HepG2 (cell line): ENCODE data around the gene TUBGCP6. TPM values are rescaled to one million over a fixed set of nuclear protein-coding genes. Genes with fewer than 3 reads are reported as not detected.

ENCODE experiments used
- ATAC-seq: fragments of 200-7000 bp; cut with Tn5 transposase; 3 replicates; pipeline ENCODE4 v1.9.1; 2020; ENCODE audit warnings: mild to moderate bottlenecking, moderate library complexity
- BruUV-seq: library from RNA; stranded (reverse); fragments of 400-500 nt; replicated peaks from 2 replicates; lab custom pipeline; 2021; lab: Mats Ljungman, UMichigan
- CTCF ChIA-PET: fragments of 300-600 bp; formaldehyde crosslinking; extraction: SDS; loops from one replicate; lab custom pipeline; 2021; ENCODE audit warnings: low total read pairs, inconsistent platforms, low intra/inter-chr PET ratio; lab: Yijun Ruan, JAX
- POLR2A ChIA-PET: fragments of 350-600 bp; sonication (Branson Sonifier 250); formaldehyde crosslinking; loops from one replicate; lab custom pipeline; 2020; ENCODE audit warnings: antibody characterized with exemption, inconsistent platforms; lab: Yijun Ruan, JAX
- DNase-seq: peaks from one replicate; pipeline ENCODE4 v3.0.0-alpha.2; 2015; ENCODE audit warnings: low spot score
- FAIRE-seq: peaks from 3 replicates; lab custom pipeline; 2011; peaks lifted over from hg19 to GRCh38; lab: Jason Lieb, UNC
- H2AFZ ChIP-seq: one replicate; pipeline ENCODE4 v1.6.1; 2011; ENCODE audit warnings: low read length, inconsistent platforms
- H3K27ac ChIP-seq: fragments of 300-600 bp; 3 replicates; pipeline ENCODE4 v1.8.0; 2011; ENCODE audit warnings: mixed run types, mild to moderate bottlenecking, mixed read lengths, low read length, inconsistent platforms; ENCODE audit not compliant: insufficient read depth; ENCODE audit errors: extremely low read length
- H3K27me3 ChIP-seq, 2 experiments: fragments of 200-600 bp in 1 of 2; 2 replicates in 1 of 2; 3 replicates in 1 of 2; pipeline versions ENCODE4 v1.6.0 to v1.8.0; 2011; ENCODE audit warnings: low read length in 2 of 2, mild to moderate bottlenecking in 2 of 2, moderate library complexity in 2 of 2, inconsistent platforms in 1 of 2; ENCODE audit not compliant: insufficient read depth in 2 of 2, control insufficient read depth in 1 of 2
- H3K36me3 ChIP-seq, 2 experiments: fragments of 200-600 bp in 1 of 2; replicated peaks in 1 of 2; 2 replicates in 1 of 2; 3 replicates in 1 of 2; pipeline versions ENCODE4 v1.5.1 to v1.8.0; 2011; ENCODE audit warnings: low read length in 2 of 2, inconsistent platforms in 1 of 2; ENCODE audit not compliant: insufficient read depth in 2 of 2, control insufficient read depth in 1 of 2
- H3K4me1 ChIP-seq: 2 replicates; pipeline ENCODE4 v1.5.1; 2012; ENCODE audit warnings: low read length, inconsistent platforms; ENCODE audit not compliant: insufficient read depth
- H3K4me2 ChIP-seq: 2 replicates; pipeline ENCODE4 v1.6.0; 2011; ENCODE audit warnings: low read depth, low read length, inconsistent platforms
- H3K4me3 ChIP-seq, 3 experiments: fragments of 200-600 bp in 1 of 3; sonication (generic), shearing (Covaris generic) in 1 of 3; replicated peaks in 1 of 3; 2 replicates each; pipeline ENCODE4 v1.5.1; 2011 to 2016; ENCODE audit warnings: low read length in 3 of 3, inconsistent platforms in 2 of 3, low read depth in 2 of 3, mild to moderate bottlenecking in 2 of 3, control low read depth in 1 of 3, mixed read lengths in 1 of 3; ENCODE audit not compliant: insufficient read depth in 1 of 3
- H3K79me2 ChIP-seq: one replicate; pipeline ENCODE4 v1.6.1; 2011; ENCODE audit warnings: low read length, inconsistent platforms; ENCODE audit not compliant: insufficient read depth
- H3K9ac ChIP-seq: 2 replicates; pipeline ENCODE4 v1.6.0; 2011; ENCODE audit warnings: mild to moderate bottlenecking, low read depth, low read length, inconsistent platforms; ENCODE audit not compliant: insufficient read depth
- H3K9me3 ChIP-seq: 2 replicates; pipeline ENCODE4 v1.5.1; 2012; ENCODE audit warnings: mild to moderate bottlenecking, low read length
- H4K20me1 ChIP-seq: 2 replicates; pipeline ENCODE4 v1.6.0; 2011; ENCODE audit warnings: inconsistent platforms, mild to moderate bottlenecking, low read length, moderate library complexity; ENCODE audit not compliant: insufficient read depth
- ARNT ChIP-seq: fragments of 450-650 bp; IDR thresholded peaks from 2 replicates; pipeline ENCODE4 v1.6.1; 2017
- EEA1 ChIP-seq: sonication (generic); formaldehyde crosslinking; IDR thresholded peaks from 2 replicates; pipeline ENCODE4 v1.5.1; 2020; ENCODE audit warnings: mild to moderate bottlenecking, missing genetic modification reagents, borderline replicate concordance
- KDM3A ChIP-seq: IDR thresholded peaks from 2 replicates; pipeline ENCODE4 v1.6.1; 2018; ENCODE audit warnings: low read depth, missing compliant biosample characterization
- MIXL1 ChIP-seq: IDR thresholded peaks from 2 replicates; pipeline ENCODE4 v1.6.1; 2016
- RXRA ChIP-seq: sonication (generic); formaldehyde crosslinking; IDR thresholded peaks from 2 replicates; pipeline ENCODE4 v1.5.1; 2020; ENCODE audit warnings: missing genetic modification reagents
- TP53 ChIP-seq: sonication (generic); formaldehyde crosslinking; conservative IDR thresholded peaks from 2 replicates; pipeline ENCODE4 v1.4.0; 2020; ENCODE audit warnings: missing genetic modification reagents
- ZNF530 ChIP-seq: sonication (generic); formaldehyde crosslinking; IDR thresholded peaks from 2 replicates; pipeline ENCODE4 v1.5.0; 2020; ENCODE audit warnings: low read depth, mild to moderate bottlenecking, missing genetic modification reagents
- ZNF552 ChIP-seq: sonication (generic); formaldehyde crosslinking; IDR thresholded peaks from 2 replicates; pipeline ENCODE4 v1.9.0; 2022; ENCODE audit warnings: missing genetic modification reagents, mild to moderate bottlenecking, borderline replicate concordance
- ZNF747 ChIP-seq: sonication (generic); formaldehyde crosslinking; IDR thresholded peaks from 2 replicates; pipeline ENCODE4 v1.8.1; 2023; ENCODE audit warnings: missing genetic modification reagents, mild to moderate bottlenecking, borderline replicate concordance
- ZNF770 ChIP-seq: sonication (generic); formaldehyde crosslinking; IDR thresholded peaks from 2 replicates; pipeline ENCODE4 v1.5.0; 2020; ENCODE audit warnings: mild to moderate bottlenecking, missing genetic modification reagents
- ZNF772 ChIP-seq: sonication (generic); formaldehyde crosslinking; IDR thresholded peaks from 2 replicates; pipeline ENCODE4 v1.5.0; 2020; ENCODE audit warnings: mild to moderate bottlenecking, missing genetic modification reagents
- ZNF790 ChIP-seq: sonication (generic); formaldehyde crosslinking; IDR thresholded peaks from 2 replicates; pipeline ENCODE4 v1.8.0; 2022; ENCODE audit warnings: missing genetic modification reagents, mild to moderate bottlenecking, borderline replicate concordance
- ZNF839 ChIP-seq: sonication (generic); formaldehyde crosslinking; IDR thresholded peaks from 2 replicates; pipeline ENCODE4 v1.4.0; 2020; ENCODE audit warnings: missing genetic modification reagents, mild to moderate bottlenecking, borderline replicate concordance
- ZSCAN30 ChIP-seq: sonication (generic); formaldehyde crosslinking; IDR thresholded peaks from 2 replicates; pipeline ENCODE4 v1.5.0; 2020; ENCODE audit warnings: mild to moderate bottlenecking, missing genetic modification reagents
- WGBS: methylation state at CpG from one replicate; pipeline ENCODE4 v1.1.6; 2017; ENCODE audit warnings: low lambda C conversion rate; 5-methylcytosine and 5-hydroxymethylcytosine counted together
- in situ Hi-C: cut with HindIII; loops from 2 replicates; pipeline ENCODE4 v1.10.0; 2017; ENCODE audit warnings: low pct_unique_long_range_greater_than_20kb; ENCODE audit not compliant: extremely low pct_ligation_motif_present
- intact Hi-C: fragments of 100-400 bp; cut with micrococcal nuclease; formaldehyde crosslinking; loops from one replicate; pipeline ENCODE4 v1.10.0; 2022; ENCODE audit not compliant: unreplicated experiment
- polyA plus RNA-seq, 8 experiments: library from polyadenylated mRNA; depleted of rRNA in 3 of 8; stranded (reverse) in 7 of 8; unstranded in 1 of 8; fragments of >200 nt; fragmentation: Illumina TruSeq in 4 of 8; extraction: Trizol in 4 of 8; gene quantifications; 2 replicates each; pipeline versions ENCODE4 v1.2.1 to v1.2.3, GENCODE V29; 2011 to 2016; ENCODE audit warnings: low read depth in 4 of 8, missing spikeins in 1 of 8, mixed read lengths in 1 of 8; ENCODE audit not compliant: insufficient read depth in 1 of 8
- total RNA-seq, 5 experiments: library from RNA; depleted of rRNA; stranded (reverse); fragments of >200 nt; fragmentation: Illumina TruSeq; extraction: Trizol; gene quantifications; 2 replicates each; pipeline ENCODE4 v1.2.3, GENCODE V29; 2016; ENCODE audit warnings: low read depth in 1 of 5
- TF ChIP-seq, protein P1 (sequence below): sonication (generic); formaldehyde crosslinking; IDR thresholded peaks from 2 replicates; pipeline ENCODE4 v1.8.0; 2022; ENCODE audit warnings: mild to moderate bottlenecking, missing genetic modification reagents; ENCODE audit not compliant: insufficient replicate concordance
- TF ChIP-seq, protein P2 (sequence below): fragments of 450-650 bp; IDR thresholded peaks from 2 replicates; pipeline ENCODE4 v1.6.1; 2017; ENCODE audit warnings: mild to moderate bottlenecking

Gene TUBGCP6
- total and polyA plus RNA-seq, 2 of the 13 experiments (the other 11 are each of a cell fraction or from before 2014, with no cell fraction given): 14.6 to 15.7 TPM

- H4K20me1 ChIP-seq: no peaks in the 10 kb centered on the region
- POLR2A ChIA-PET: no interaction called here
- H2AFZ ChIP-seq: no peak overlapping the region
- H3K9ac ChIP-seq: no peak overlapping the region
- no peak overlapping the region for H3K4me2 ChIP-seq
- no peaks in the 10 kb centered on the region for H3K27me3 ChIP-seq
- BruUV-seq: no TSS peak
- H3K4me1 ChIP-seq: peaks cover 25% of the 10 kb centered on the region
- CTCF ChIA-PET: no interaction called here
- in situ Hi-C loops (no loop called here), intact Hi-C loops (no loop called here)
- 87% methylated on average over 2 of the region's 6 CpGs for WGBS
- DNase-seq (no peak), FAIRE-seq (no peak), ATAC-seq (no peak)
- no peaks in the 10 kb centered on the region for H3K79me2 ChIP-seq
- TF ChIP-seq KDM3A (CRISPR knock-in tag): no peak
- no peak for TF ChIP-seq ZNF790 (CRISPR knock-in tag)
- no peak for TF ChIP-seq ZNF772 (CRISPR knock-in tag)
- no peak for TF ChIP-seq ZNF552
- TF ChIP-seq ZNF839: no peak
- TF ChIP-seq MIXL1 (CRISPR knock-in tag): no peak
- TF ChIP-seq, protein P1, sequence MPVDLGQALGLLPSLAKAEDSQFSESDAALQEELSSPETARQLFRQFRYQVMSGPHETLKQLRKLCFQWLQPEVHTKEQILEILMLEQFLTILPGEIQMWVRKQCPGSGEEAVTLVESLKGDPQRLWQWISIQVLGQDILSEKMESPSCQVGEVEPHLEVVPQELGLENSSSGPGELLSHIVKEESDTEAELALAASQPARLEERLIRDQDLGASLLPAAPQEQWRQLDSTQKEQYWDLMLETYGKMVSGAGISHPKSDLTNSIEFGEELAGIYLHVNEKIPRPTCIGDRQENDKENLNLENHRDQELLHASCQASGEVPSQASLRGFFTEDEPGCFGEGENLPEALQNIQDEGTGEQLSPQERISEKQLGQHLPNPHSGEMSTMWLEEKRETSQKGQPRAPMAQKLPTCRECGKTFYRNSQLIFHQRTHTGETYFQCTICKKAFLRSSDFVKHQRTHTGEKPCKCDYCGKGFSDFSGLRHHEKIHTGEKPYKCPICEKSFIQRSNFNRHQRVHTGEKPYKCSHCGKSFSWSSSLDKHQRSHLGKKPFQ (CRISPR knock-in tag): no peak
- TF ChIP-seq, protein P2, sequence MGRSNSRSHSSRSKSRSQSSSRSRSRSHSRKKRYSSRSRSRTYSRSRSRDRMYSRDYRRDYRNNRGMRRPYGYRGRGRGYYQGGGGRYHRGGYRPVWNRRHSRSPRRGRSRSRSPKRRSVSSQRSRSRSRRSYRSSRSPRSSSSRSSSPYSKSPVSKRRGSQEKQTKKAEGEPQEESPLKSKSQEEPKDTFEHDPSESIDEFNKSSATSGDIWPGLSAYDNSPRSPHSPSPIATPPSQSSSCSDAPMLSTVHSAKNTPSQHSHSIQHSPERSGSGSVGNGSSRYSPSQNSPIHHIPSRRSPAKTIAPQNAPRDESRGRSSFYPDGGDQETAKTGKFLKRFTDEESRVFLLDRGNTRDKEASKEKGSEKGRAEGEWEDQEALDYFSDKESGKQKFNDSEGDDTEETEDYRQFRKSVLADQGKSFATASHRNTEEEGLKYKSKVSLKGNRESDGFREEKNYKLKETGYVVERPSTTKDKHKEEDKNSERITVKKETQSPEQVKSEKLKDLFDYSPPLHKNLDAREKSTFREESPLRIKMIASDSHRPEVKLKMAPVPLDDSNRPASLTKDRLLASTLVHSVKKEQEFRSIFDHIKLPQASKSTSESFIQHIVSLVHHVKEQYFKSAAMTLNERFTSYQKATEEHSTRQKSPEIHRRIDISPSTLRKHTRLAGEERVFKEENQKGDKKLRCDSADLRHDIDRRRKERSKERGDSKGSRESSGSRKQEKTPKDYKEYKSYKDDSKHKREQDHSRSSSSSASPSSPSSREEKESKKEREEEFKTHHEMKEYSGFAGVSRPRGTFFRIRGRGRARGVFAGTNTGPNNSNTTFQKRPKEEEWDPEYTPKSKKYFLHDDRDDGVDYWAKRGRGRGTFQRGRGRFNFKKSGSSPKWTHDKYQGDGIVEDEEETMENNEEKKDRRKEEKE: no peak
- TF ChIP-seq TP53 (CRISPR knock-in tag): no peak
- TF ChIP-seq ARNT: no peak
- TF ChIP-seq RXRA (CRISPR knock-in tag): no peak
- TF ChIP-seq ZNF530 (CRISPR knock-in tag): no peak
- TF ChIP-seq ZSCAN30: no peak
- no peak for TF ChIP-seq EEA1 (CRISPR knock-in tag)
- no peak for TF ChIP-seq ZNF770 (CRISPR knock-in tag)
- no peak for TF ChIP-seq ZNF747 (CRISPR knock-in tag)
- no peaks in the 10 kb centered on the region for H3K9me3 ChIP-seq
- no peak overlapping the region for H3K4me3 ChIP-seq
- no peak overlapping the region for H3K27ac ChIP-seq
- H3K36me3 ChIP-seq: no peaks in the 10 kb centered on the region
Observed at GRCh38 chr22:50175191-50175461, 69.7 kb downstream of the TUBGCP6 start.
